Suprapubic skin (tissue), 4 donors: ENCODE measurements around the gene OXA1L. TPM values are rescaled to one million over a fixed set of nuclear protein-coding genes. Genes with fewer than 3 reads are reported as not detected.

Experiments used
- DNase-seq, 2 donors: peaks; one replicate each; pipeline ENCODE4 v3.0.0-alpha.2; 2019; ENCODE audit warnings: low spot score in 2 of 2
- H3K27ac ChIP-seq: fragments of 200-600 bp; sonication (generic); one replicate; pipeline ENCODE4 v1.5.1; 2019
- H3K27me3 ChIP-seq: fragments of 200-600 bp; sonication (generic); one replicate; pipeline ENCODE4 v1.5.1; 2019
- H3K36me3 ChIP-seq: fragments of 200-600 bp; sonication (generic); one replicate; pipeline ENCODE4 v1.5.1; 2019
- H3K4me1 ChIP-seq: fragments of 200-600 bp; sonication (generic); one replicate; pipeline ENCODE4 v1.5.1; 2019
- H3K4me3 ChIP-seq: fragments of 200-600 bp; sonication (generic); one replicate; pipeline ENCODE4 v1.5.1; 2019; ENCODE audit warnings: mild to moderate bottlenecking
- H3K9me3 ChIP-seq: fragments of 200-600 bp; sonication (generic); one replicate; pipeline ENCODE4 v1.5.1; 2019
- EP300 ChIP-seq: sonication (generic); formaldehyde crosslinking; IDR thresholded peaks from one replicate; pipeline ENCODE4 v1.6.1; 2017; ENCODE audit warnings: antibody characterized with exemption
- POLR2A ChIP-seq, 2 donors: fragments of 450-650 bp; IDR thresholded peaks; one replicate each; pipeline ENCODE4 v1.6.1; 2017; ENCODE audit warnings: antibody characterized with exemption in 2 of 2, mild to moderate bottlenecking in 2 of 2, moderate library complexity in 2 of 2
- POLR2AphosphoS5 ChIP-seq, 3 donors: sonication (generic); formaldehyde crosslinking; IDR thresholded peaks; one replicate each; pipeline ENCODE4 v1.6.1; 2017; ENCODE audit warnings: antibody characterized with exemption in 3 of 3
- WGBS: methylation state at CpG from one replicate; pipeline ENCODE4 v1.1.5; 2018; 5-methylcytosine and 5-hydroxymethylcytosine counted together
- total RNA-seq, 4 donors: library from RNA; depleted of rRNA; stranded (reverse); fragments of >200 nt; gene quantifications; one replicate each; pipeline ENCODE4 v1.1.0, GENCODE V29; 2016
- TF ChIP-seq, protein P1 (sequence below), 2 donors: fragments of 200-600 bp in 1 of 2; fragments of 450-650 bp in 1 of 2; sonication (generic) in 1 of 2; IDR thresholded peaks; one replicate each; pipeline ENCODE4 v1.5.1; 2016 to 2019; ENCODE audit warnings: antibody characterized with exemption in 2 of 2, mild to moderate bottlenecking in 1 of 2, moderate library complexity in 1 of 2

Gene OXA1L
- total RNA-seq, 4 donors from 2014 or later = 75.7 to 107 (median 91.8) TPM

GRCh38 chr14:22813145-22813544, 46.7 kb downstream of the OXA1L start:
- Histone ChIP-seq H3K27me3 (no peaks in the 10 kb centered on the region), H3K27ac (no peak overlapping the region), H3K36me3 (no peaks in the 10 kb centered on the region), H3K4me1 (peaks cover 13% of the 10 kb centered on the region), H3K9me3 (no peaks in the 10 kb centered on the region), H3K4me3 (no peak overlapping the region)
- WGBS = 76% methylated on average over 9 of the region's 9 CpGs
- no peak for DNase-seq
- TF ChIP-seq POLR2A (IDR thresholded peaks at IDR 0.05) (no peak), POLR2AphosphoS5 (IDR thresholded peaks at IDR 0.05) (no peak)

DNA sequence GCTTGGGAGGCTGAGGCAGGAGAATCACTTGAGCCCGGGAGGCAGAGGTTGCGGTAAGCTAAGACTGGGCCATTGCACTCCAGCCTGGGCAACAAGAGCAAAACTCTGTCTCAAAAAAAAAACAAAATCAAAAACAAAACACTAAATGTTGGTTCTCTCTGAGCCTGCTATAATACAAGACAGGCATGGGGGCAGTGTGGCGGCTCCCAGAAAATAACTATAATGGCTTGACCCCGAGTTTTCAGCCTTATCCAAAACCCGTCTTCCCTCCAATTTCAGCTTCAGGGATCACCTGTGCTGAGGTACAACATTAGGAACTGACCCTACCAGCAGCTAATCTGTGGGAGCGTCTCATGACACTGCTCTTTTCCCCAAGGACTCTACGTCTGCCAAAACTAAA, 47.9 kb downstream of the OXA1L start:
- Histone ChIP-seq H3K9me3 (no peaks in the 10 kb centered on the region), H3K4me3 (no peak overlapping the region), H3K36me3 (no peaks in the 10 kb centered on the region), H3K4me1 (peaks cover 18% of the 10 kb centered on the region), H3K27me3 (no peaks in the 10 kb centered on the region), H3K27ac (no peak overlapping the region)
- DNase-seq = no peak
- no peak for TF ChIP-seq POLR2AphosphoS5 (IDR thresholded peaks at IDR 0.05)
- TF ChIP-seq, protein P1, sequence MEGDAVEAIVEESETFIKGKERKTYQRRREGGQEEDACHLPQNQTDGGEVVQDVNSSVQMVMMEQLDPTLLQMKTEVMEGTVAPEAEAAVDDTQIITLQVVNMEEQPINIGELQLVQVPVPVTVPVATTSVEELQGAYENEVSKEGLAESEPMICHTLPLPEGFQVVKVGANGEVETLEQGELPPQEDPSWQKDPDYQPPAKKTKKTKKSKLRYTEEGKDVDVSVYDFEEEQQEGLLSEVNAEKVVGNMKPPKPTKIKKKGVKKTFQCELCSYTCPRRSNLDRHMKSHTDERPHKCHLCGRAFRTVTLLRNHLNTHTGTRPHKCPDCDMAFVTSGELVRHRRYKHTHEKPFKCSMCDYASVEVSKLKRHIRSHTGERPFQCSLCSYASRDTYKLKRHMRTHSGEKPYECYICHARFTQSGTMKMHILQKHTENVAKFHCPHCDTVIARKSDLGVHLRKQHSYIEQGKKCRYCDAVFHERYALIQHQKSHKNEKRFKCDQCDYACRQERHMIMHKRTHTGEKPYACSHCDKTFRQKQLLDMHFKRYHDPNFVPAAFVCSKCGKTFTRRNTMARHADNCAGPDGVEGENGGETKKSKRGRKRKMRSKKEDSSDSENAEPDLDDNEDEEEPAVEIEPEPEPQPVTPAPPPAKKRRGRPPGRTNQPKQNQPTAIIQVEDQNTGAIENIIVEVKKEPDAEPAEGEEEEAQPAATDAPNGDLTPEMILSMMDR (IDR thresholded peaks at IDR 0.05) = no peak
- no peak for TF ChIP-seq POLR2A (IDR thresholded peaks at IDR 0.05)
- no peak for TF ChIP-seq EP300
- 86% methylated on average over 7 of the region's 7 CpGs for WGBS

- Histone ChIP-seq H3K4me3 (peak within 1 kb of the TSS; percentile 27), H3K27ac (no peak within 1 kb of the TSS), H3K4me1 (peaks cover 21% of the 10 kb centered on the region), H3K27me3 (no peaks in the 10 kb centered on the region), H3K9me3 (no peaks in the 10 kb centered on the region), H3K36me3 (no peaks in the 10 kb centered on the region)
- 36% methylated on average over 10 of the region's 10 CpGs for WGBS
- no peak for TF ChIP-seq POLR2AphosphoS5 (IDR thresholded peaks at IDR 0.05)
- TF ChIP-seq POLR2A (IDR thresholded peaks at IDR 0.05) = no peak
- TF ChIP-seq EP300 = no peak
- TF ChIP-seq, protein P1 (IDR thresholded peaks at IDR 0.05) = no peak
- no peak for DNase-seq
Measured at GRCh38 chr14:22814941-22815713, 48.6 kb downstream of the OXA1L start, which contains the start of gene SLC7A7. SLC7A7 (minus strand) TSS chr14:22815435; CDS start chr14:22813398, 2,037 bp downstream.

DNA sequence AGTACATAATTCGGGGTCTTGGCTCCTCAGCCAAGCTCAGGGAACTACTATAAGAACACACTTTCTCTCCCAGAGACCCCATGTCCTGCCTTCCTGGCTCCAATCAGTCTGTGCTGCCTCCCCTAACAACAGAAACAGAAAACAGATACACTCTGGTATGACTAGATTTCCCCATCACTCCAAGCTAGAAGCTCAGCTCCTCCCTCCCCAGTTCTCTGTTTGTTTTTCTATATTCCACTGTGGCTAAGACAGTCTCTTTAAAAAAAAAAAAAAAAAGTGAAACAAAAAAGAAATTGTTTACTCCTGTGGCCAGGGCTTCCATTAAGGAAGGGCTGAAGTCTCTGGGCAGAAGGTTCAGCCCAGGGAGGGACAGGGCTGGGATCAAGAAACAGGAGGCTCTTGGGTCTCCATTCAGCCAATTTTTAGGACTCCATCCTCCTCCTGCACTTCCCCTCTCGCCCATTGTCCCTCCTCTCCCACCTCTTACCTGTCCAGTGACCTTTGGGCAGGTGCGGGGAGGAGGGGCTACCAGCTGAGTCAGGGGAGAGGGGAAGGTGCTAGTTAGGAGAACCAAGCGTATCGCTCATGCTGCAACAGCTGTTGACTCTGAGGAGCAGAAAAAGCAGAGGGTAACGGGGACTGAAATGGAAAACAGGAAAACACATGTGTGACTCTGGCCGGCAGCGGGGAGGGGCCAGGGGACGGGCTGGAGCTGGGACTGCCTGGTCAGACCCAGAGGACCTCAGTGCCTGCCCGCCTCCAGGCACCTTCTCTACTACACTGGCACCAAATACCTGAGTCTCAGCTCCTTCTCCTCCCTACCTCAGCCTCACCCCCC, 52.9 kb downstream of the OXA1L start:
- Histone ChIP-seq H3K27me3 (no peaks in the 10 kb centered on the region), H3K36me3 (no peaks in the 10 kb centered on the region), H3K9me3 (no peaks in the 10 kb centered on the region), H3K27ac (peak overlapping the region; percentile 78), H3K4me3 (peak overlapping the region; percentile 40), H3K4me1 (peaks cover 37% of the 10 kb centered on the region)
- DNase-seq = no peak
- TF ChIP-seq, protein P1 (IDR thresholded peaks at IDR 0.05) = no peak
- TF ChIP-seq EP300 = no peak
- no peak for TF ChIP-seq POLR2A (IDR thresholded peaks at IDR 0.05)
- no peak for TF ChIP-seq POLR2AphosphoS5 (IDR thresholded peaks at IDR 0.05)
- 34% methylated on average over 10 of the region's 10 CpGs for WGBS

DNA sequence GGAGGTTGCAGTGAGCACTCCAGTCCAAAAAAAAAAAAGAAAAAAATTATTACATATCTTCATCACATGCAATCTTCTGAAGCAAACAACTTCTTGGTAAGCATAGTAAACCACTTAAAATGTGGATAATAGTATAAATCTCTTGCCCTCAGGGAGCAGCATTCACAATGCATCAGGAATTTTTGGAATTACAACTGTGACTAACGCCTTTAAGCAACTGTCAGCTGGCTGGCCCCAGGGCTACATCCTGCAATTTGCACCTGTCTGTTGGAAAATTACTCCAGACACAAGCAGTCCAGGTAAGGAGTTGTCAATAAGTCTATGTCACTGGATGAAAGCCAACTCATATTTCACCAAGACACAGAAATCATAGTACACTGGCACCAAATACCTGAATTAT, 54.2 kb downstream of the OXA1L start:
- Histone ChIP-seq H3K4me1 (peaks cover 35% of the 10 kb centered on the region), H3K9me3 (no peaks in the 10 kb centered on the region), H3K27ac (no peak overlapping the region), H3K27me3 (no peaks in the 10 kb centered on the region), H3K4me3 (no peak overlapping the region), H3K36me3 (no peaks in the 10 kb centered on the region)
- TF ChIP-seq POLR2AphosphoS5 (IDR thresholded peaks at IDR 0.05) = no peak
- no peak for TF ChIP-seq POLR2A (IDR thresholded peaks at IDR 0.05)
- TF ChIP-seq, protein P1 (IDR thresholded peaks at IDR 0.05) = no peak
- no peak for TF ChIP-seq EP300
- WGBS = 71% methylated on average over 1 of the region's 1 CpG
- no peak for DNase-seq
